ENCODE measurements around the gene MNAT1.
"Not testable (repeated sequence)": the region's sequence is repeated elsewhere in the genome, so short reads cannot be mapped to it uniquely, and the experiment has no call there.

The MNAT1 gene

GRCh38 chr14:60805841-60806430, 71.4 kb downstream of the MNAT1 start:
- no peak for DNase-seq (ENCODE audit: low read depth in 1 of 2, low spot score in 1 of 2)

GRCh38 chr14:60807247-60807646, 72.7 kb downstream of the MNAT1 start:
- no peak for DNase-seq (ENCODE audit: low read depth in 1 of 2, low spot score in 1 of 2)

- no peak for DNase-seq (ENCODE audit: low read depth in 1 of 2, low spot score in 1 of 2)
These were observed 73.4 kb downstream of the MNAT1 start for GRCh38 chr14:60807971-60808370.

GRCh38 chr14:60812987-60813386, 78.4 kb downstream of the MNAT1 start:
- no peak for DNase-seq (ENCODE audit: low read depth in 1 of 2, low spot score in 1 of 2)

GRCh38 chr14:60815371-60815770, 80.8 kb downstream of the MNAT1 start:
- no peak for DNase-seq (ENCODE audit: low read depth in 1 of 2, low spot score in 1 of 2)

- no peak for DNase-seq (ENCODE audit: low read depth in 1 of 2, low spot score in 1 of 2)
These were observed 82.6 kb downstream of the MNAT1 start for GRCh38 chr14:60817113-60817512.

GRCh38 chr14:60819575-60819974, 85.0 kb downstream of the MNAT1 start:
- DNase-seq (ENCODE audit: low read depth in 1 of 2, low spot score in 1 of 2), result no peak

GRCh38 chr14:60838601-60839000, 104.0 kb downstream of the MNAT1 start:
- no peak for DNase-seq (ENCODE audit: low read depth in 1 of 2, low spot score in 1 of 2)

GRCh38 chr14:60839057-60839456, 104.5 kb downstream of the MNAT1 start:
- no peak for DNase-seq (ENCODE audit: low read depth in 1 of 2, low spot score in 1 of 2)

- no peak for DNase-seq (ENCODE audit: low read depth in 1 of 2, low spot score in 1 of 2)
These were observed 105.1 kb downstream of the MNAT1 start for GRCh38 chr14:60839657-60840056.

GRCh38 chr14:60840313-60840712, 105.8 kb downstream of the MNAT1 start:
- no peak for DNase-seq (ENCODE audit: low read depth in 1 of 2, low spot score in 1 of 2)

- DNase-seq (ENCODE audit: low read depth in 1 of 2, low spot score in 1 of 2), result no peak
These were observed 111.0 kb downstream of the MNAT1 start for GRCh38 chr14:60845523-60845922.

GRCh38 chr14:60848066-60848465, 113.5 kb downstream of the MNAT1 start:
- no peak for DNase-seq (ENCODE audit: low read depth in 1 of 2, low spot score in 1 of 2)

GRCh38 chr14:60851692-60852091, 117.1 kb downstream of the MNAT1 start:
- not testable (repeated sequence) for DNase-seq (ENCODE audit: low read depth in 1 of 2, low spot score in 1 of 2)

GRCh38 chr14:60856111-60856510, 121.5 kb downstream of the MNAT1 start:
- DNase-seq (ENCODE audit: low read depth in 1 of 2, low spot score in 1 of 2), result no peak

- no peak for DNase-seq (ENCODE audit: low read depth in 1 of 2, low spot score in 1 of 2)
These were observed 125.0 kb downstream of the MNAT1 start for GRCh38 chr14:60859525-60859924.

GRCh38 chr14:60861545-60862140, 127.1 kb downstream of the MNAT1 start:
- no peak for DNase-seq (ENCODE audit: low read depth in 1 of 2, low spot score in 1 of 2)

GRCh38 chr14:60862283-60862682, 127.7 kb downstream of the MNAT1 start:
- no peak for DNase-seq (ENCODE audit: low read depth in 1 of 2, low spot score in 1 of 2)

GRCh38 chr14:60863249-60863648, 128.7 kb downstream of the MNAT1 start:
- no peak for DNase-seq (ENCODE audit: low read depth in 1 of 2, low spot score in 1 of 2)

GRCh38 chr14:60865378-60866127, 131.0 kb downstream of the MNAT1 start:
- no peak for DNase-seq (ENCODE audit: low read depth in 1 of 2, low spot score in 1 of 2)

- DNase-seq (ENCODE audit: low read depth in 1 of 2, low spot score in 1 of 2), result no peak
These were observed 133.1 kb downstream of the MNAT1 start for GRCh38 chr14:60867503-60868172.

- no peak for DNase-seq (ENCODE audit: low read depth in 1 of 2, low spot score in 1 of 2)
These were observed 143.6 kb downstream of the MNAT1 start for GRCh38 chr14:60878121-60878520.

Measured in stimulated activated CD4-positive, alpha-beta T cell treated with anti-CD3 and anti-CD28 coated beads, Interleukin-15, amount 100 ng/mL, for 1 hour (primary cell).